ENCODE data around the gene PRTN3.
"Not testable (repeated sequence)": the region's sequence is repeated elsewhere in the genome, so short reads cannot be mapped to it uniquely, and the experiment has no call there.

Gene PRTN3

GRCh38 chr19:844546-844971 is 3.8 kb downstream of the PRTN3 start:
- Histone ChIP-seq H3K27ac (ENCODE audit: low read length) (no peak overlapping the region), H3K4me3 (ENCODE audit: low read length) (no peak overlapping the region), H3K9me3 (ENCODE audit: control insufficient read depth, low read depth, low read length) (no peaks in the 10 kb centered on the region), H3K36me3 (ENCODE audit: control insufficient read depth, low read depth, low read length) (no peaks in the 10 kb centered on the region), H3K27me3 (ENCODE audit: control insufficient read depth, insufficient read depth, low read length) (peaks cover 21% of the 10 kb centered on the region), H3K4me1 (ENCODE audit: control insufficient read depth, low read depth, low read length) (no peaks in the 10 kb centered on the region), H3K9ac (ENCODE audit: low read length) (no peak overlapping the region)

DNA sequence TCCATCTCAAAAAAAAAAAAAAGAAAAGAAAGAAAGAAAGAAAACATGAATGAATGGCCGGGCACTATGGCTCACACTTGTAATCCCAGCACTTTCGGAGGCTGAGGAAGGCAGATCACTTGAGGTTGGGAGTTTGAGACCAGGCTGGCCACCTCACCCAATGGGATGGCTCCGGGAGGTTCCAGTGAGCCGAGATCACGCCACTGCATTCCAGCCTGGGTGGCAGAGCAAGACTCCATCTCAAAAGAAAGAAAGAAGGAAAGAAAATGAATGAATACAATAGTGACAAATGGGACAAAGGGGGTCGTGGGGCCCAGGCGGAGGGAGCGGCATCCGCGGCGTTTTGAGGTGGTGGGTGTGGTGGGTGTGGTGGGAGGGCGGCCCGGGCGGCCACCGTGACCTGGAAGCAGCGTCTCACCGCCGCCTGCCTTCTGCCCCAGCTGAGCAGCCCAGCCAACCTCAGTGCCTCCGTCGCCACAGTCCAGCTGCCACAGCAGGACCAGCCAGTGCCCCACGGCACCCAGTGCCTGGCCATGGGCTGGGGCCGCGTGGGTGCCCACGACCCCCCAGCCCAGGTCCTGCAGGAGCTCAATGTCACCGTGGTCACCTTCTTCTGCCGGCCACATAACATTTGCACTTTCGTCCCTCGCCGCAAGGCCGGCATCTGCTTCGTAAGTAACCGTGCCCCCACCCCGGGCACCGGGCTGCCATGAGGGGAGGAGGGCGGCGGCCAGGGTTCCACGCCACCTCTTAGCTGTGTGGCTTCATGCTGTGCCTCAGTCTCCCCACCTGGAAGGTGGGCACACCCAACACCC is 5.1 kb downstream of the PRTN3 start:
- Histone ChIP-seq H3K36me3 (ENCODE audit: control insufficient read depth, low read depth, low read length) (no peaks in the 10 kb centered on the region), H3K9ac (ENCODE audit: low read length) (no peak overlapping the region), H3K4me3 (ENCODE audit: low read length) (no peak overlapping the region), H3K27me3 (ENCODE audit: control insufficient read depth, insufficient read depth, low read length) (peaks cover 21% of the 10 kb centered on the region), H3K27ac (ENCODE audit: low read length) (no peak overlapping the region), H3K4me1 (ENCODE audit: control insufficient read depth, low read depth, low read length) (no peaks in the 10 kb centered on the region), H3K9me3 (ENCODE audit: control insufficient read depth, low read depth, low read length) (no peaks in the 10 kb centered on the region)

DNA sequence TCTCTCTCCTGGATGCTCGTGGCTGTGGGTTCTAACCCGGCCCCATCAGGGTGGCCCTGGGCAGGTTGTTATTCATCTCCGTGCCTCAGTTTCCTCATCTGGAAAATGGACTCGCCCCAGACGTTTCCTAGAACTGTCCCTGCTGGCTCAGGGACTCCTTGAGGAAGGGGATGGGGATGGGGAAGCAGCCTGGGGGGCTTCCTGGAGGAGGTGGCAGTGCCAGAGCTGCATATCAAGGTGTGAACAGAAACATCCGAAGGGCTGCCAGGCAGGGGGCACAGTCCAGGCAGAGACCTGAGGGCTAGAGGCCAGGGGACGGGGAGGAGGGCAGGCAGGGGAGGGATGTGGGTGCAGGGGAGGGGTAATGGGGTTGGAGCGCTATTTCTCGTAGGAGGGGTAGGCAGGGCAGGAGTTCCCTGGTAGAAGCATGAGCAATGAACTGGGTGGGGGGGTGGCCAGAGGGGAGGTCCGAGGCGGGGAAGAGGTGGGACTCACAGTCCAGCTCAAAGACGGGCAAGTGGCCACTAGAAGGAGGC is 7.7 kb downstream of the PRTN3 start:
- Histone ChIP-seq H3K4me3 (ENCODE audit: low read length) (no peak overlapping the region), H3K36me3 (ENCODE audit: control insufficient read depth, low read depth, low read length) (no peaks in the 10 kb centered on the region), H3K9me3 (ENCODE audit: control insufficient read depth, low read depth, low read length) (no peaks in the 10 kb centered on the region), H3K4me1 (ENCODE audit: control insufficient read depth, low read depth, low read length) (no peaks in the 10 kb centered on the region), H3K9ac (ENCODE audit: low read length) (no peak overlapping the region), H3K27me3 (ENCODE audit: control insufficient read depth, insufficient read depth, low read length) (peaks cover 11% of the 10 kb centered on the region), H3K27ac (ENCODE audit: low read length) (no peak overlapping the region)

DNA sequence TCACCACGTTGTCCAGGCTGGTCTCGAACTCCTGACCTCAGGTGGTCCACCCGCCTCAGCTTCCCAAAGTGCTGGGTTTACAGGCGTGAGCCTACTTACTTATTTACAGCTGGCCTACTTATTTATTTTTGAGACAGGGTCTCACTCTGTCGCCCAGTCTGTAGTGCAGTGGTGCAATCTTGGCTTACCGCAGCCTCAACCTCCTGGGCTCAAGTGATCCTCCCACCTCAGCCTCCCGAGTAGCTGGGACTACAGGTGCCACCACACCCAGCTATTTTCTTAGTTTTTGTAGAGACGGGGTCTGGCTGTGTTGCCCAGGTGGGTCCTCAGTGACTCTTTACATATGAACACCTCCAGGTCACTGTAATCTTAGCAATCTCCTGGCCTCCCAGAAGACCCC is 8.4 kb downstream of the PRTN3 start:
- not testable (repeated sequence) for H3K9me3 ChIP-seq (ENCODE audit: control insufficient read depth, low read depth, low read length); H3K4me3 ChIP-seq (ENCODE audit: low read length); H3K36me3 ChIP-seq (ENCODE audit: control insufficient read depth, low read depth, low read length); H3K27ac ChIP-seq (ENCODE audit: low read length); H3K27me3 ChIP-seq (ENCODE audit: control insufficient read depth, insufficient read depth, low read length); H3K4me1 ChIP-seq (ENCODE audit: control insufficient read depth, low read depth, low read length); H3K9ac ChIP-seq (ENCODE audit: low read length)

GRCh38 chr19:850221-850978 is 9.6 kb downstream of the PRTN3 start:
- Histone ChIP-seq H3K4me3 (ENCODE audit: low read length) (no peak overlapping the region), H3K9ac (ENCODE audit: low read length) (no peak overlapping the region), H3K27me3 (ENCODE audit: control insufficient read depth, insufficient read depth, low read length) (no peaks in the 10 kb centered on the region), H3K36me3 (ENCODE audit: control insufficient read depth, low read depth, low read length) (no peaks in the 10 kb centered on the region), H3K9me3 (ENCODE audit: control insufficient read depth, low read depth, low read length) (no peaks in the 10 kb centered on the region), H3K4me1 (ENCODE audit: control insufficient read depth, low read depth, low read length) (no peaks in the 10 kb centered on the region), H3K27ac (ENCODE audit: low read length) (no peak overlapping the region)

GRCh38 chr19:850979-851335 is 10.2 kb downstream of the PRTN3 start:
- Histone ChIP-seq H3K4me3 (ENCODE audit: low read length) (no peak overlapping the region), H3K36me3 (ENCODE audit: control insufficient read depth, low read depth, low read length) (no peaks in the 10 kb centered on the region), H3K27ac (ENCODE audit: low read length) (no peak overlapping the region), H3K9ac (ENCODE audit: low read length) (no peak overlapping the region), H3K9me3 (ENCODE audit: control insufficient read depth, low read depth, low read length) (no peaks in the 10 kb centered on the region), H3K4me1 (ENCODE audit: control insufficient read depth, low read depth, low read length) (no peaks in the 10 kb centered on the region), H3K27me3 (ENCODE audit: control insufficient read depth, insufficient read depth, low read length) (no peaks in the 10 kb centered on the region)

GRCh38 chr19:852136-853013 is 11.6 kb downstream of the PRTN3 start, which contains the start of gene ELANE:
ELANE (plus strand) TSS chr19:852303; CDS start chr19:852329, 26 bp downstream.
- Histone ChIP-seq H3K27me3 (ENCODE audit: control insufficient read depth, insufficient read depth, low read length) (no peaks in the 10 kb centered on the region), H3K9ac (ENCODE audit: low read length) (no peak within 1 kb of the TSS), H3K27ac (ENCODE audit: low read length) (no peak within 1 kb of the TSS), H3K4me1 (ENCODE audit: control insufficient read depth, low read depth, low read length) (no peaks in the 10 kb centered on the region), H3K36me3 (ENCODE audit: control insufficient read depth, low read depth, low read length) (no peaks in the 10 kb centered on the region), H3K4me3 (ENCODE audit: low read length) (no peak within 1 kb of the TSS), H3K9me3 (ENCODE audit: control insufficient read depth, low read depth, low read length) (no peaks in the 10 kb centered on the region)

DNA sequence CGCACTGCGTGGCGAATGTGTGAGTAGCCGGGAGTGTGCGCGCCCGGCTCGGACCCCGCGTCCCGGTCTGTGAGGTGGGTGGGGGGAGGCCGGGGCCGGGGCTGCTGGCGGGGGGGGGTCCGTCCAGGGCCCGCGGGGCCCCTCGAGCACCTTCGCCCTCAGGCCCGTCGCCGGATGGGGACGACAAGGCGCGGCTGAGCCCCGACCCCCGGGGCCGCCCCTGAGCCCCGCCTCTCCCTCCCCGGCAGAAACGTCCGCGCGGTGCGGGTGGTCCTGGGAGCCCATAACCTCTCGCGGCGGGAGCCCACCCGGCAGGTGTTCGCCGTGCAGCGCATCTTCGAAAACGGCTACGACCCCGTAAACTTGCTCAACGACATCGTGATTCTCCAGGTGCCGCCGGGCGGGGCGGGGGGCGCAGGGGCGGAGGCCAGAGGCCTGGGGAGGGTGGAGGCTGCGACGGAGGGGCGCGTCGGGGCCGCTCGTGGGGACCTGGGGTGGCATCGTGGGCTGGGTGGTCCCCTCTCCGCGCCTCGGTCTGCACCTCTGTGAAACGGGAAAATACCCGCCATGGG is 12.3 kb downstream of the PRTN3 start:
- no peak overlapping the region for H3K9ac ChIP-seq (ENCODE audit: low read length)
- H3K36me3 ChIP-seq (ENCODE audit: control insufficient read depth, low read depth, low read length) = no peaks in the 10 kb centered on the region
- H3K4me1 ChIP-seq (ENCODE audit: control insufficient read depth, low read depth, low read length) = no peaks in the 10 kb centered on the region
- no peaks in the 10 kb centered on the region for H3K9me3 ChIP-seq (ENCODE audit: control insufficient read depth, low read depth, low read length)
- H3K4me3 ChIP-seq (ENCODE audit: low read length) = no peak overlapping the region
- no peaks in the 10 kb centered on the region for H3K27me3 ChIP-seq (ENCODE audit: control insufficient read depth, insufficient read depth, low read length)
- H3K27ac ChIP-seq (ENCODE audit: low read length) = no peak overlapping the region

- H3K4me3 ChIP-seq (ENCODE audit: low read length) = not testable (repeated sequence)
Measured at GRCh38 chr19:853614-854220, 12.9 kb downstream of the PRTN3 start.

DNA sequence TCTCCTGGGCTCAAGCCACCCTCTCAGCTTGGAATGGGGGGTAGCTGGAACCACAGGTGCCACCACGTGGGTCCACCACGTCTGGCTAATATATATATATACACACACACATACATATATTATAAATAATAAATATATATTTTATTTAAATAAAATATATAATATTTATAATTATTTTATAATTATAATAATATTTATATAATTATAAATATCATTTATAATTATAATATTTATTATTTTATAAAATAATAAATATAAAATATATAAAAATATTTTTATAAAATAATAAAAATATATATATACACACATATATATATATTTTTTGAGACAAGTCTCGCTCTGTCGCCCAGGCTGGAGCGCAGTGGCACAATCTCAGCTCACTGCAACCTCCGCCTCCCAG is 13.8 kb downstream of the PRTN3 start:
- Histone ChIP-seq H3K27me3 (ENCODE audit: control insufficient read depth, insufficient read depth, low read length) (peaks cover 10% of the 10 kb centered on the region), H3K9ac (ENCODE audit: low read length) (no peak overlapping the region), H3K36me3 (ENCODE audit: control insufficient read depth, low read depth, low read length) (no peaks in the 10 kb centered on the region), H3K27ac (ENCODE audit: low read length) (no peak overlapping the region), H3K9me3 (ENCODE audit: control insufficient read depth, low read depth, low read length) (no peaks in the 10 kb centered on the region), H3K4me1 (ENCODE audit: control insufficient read depth, low read depth, low read length) (no peaks in the 10 kb centered on the region), H3K4me3 (ENCODE audit: low read length) (no peak overlapping the region)

More at GRCh38 chr19:853614-854220, 12.9 kb downstream of the PRTN3 start:
- not testable (repeated sequence) for H3K36me3 ChIP-seq (ENCODE audit: control insufficient read depth, low read depth, low read length); H3K9me3 ChIP-seq (ENCODE audit: control insufficient read depth, low read depth, low read length); H3K27me3 ChIP-seq (ENCODE audit: control insufficient read depth, insufficient read depth, low read length); H3K9ac ChIP-seq (ENCODE audit: low read length); H3K4me1 ChIP-seq (ENCODE audit: control insufficient read depth, low read depth, low read length); H3K27ac ChIP-seq (ENCODE audit: low read length)

Data from iPS-18a (cell line).